OCI-LY7 (cell line): ENCODE results near the gene MBOAT2. TPM values are rescaled to one million over a fixed set of nuclear protein-coding genes. Genes with fewer than 3 reads are reported as not detected.

Source experiments
- BruUV-seq: library from RNA; stranded (reverse); fragments of 400-500 nt; replicated peaks from 2 replicates; lab custom pipeline; 2021; lab: Mats Ljungman, UMichigan
- CTCF ChIA-PET: fragments of 300-600 bp; sonication (Branson Sonifier 250); formaldehyde crosslinking; loops from one replicate; lab custom pipeline; 2022; ENCODE audit warnings: antibody characterized with exemption; ENCODE audit not compliant: unreplicated experiment; lab: Charles Lee
- POLR2A ChIA-PET: fragments of 300-600 bp; sonication (Branson Sonifier 250); formaldehyde crosslinking; loops from one replicate; lab custom pipeline; 2022; ENCODE audit warnings: antibody characterized with exemption; lab: Charles Lee
- DNase-seq: peaks from one replicate; pipeline ENCODE4 v3.0.0-alpha.2; 2015; ENCODE audit warnings: low spot score
- H2AFZ ChIP-seq: fragments of 200-600 bp; sonication (generic), shearing (Covaris generic); 2 replicates; pipeline ENCODE4 v1.6.1; 2014; ENCODE audit warnings: mild to moderate bottlenecking, antibody characterized with exemption, low read length, moderate library complexity
- H3K27ac ChIP-seq: fragments of 200-600 bp; sonication (generic); 2 replicates; pipeline ENCODE4 v1.5.1; 2014; ENCODE audit warnings: mixed run types, low read depth, mild to moderate bottlenecking, moderate library complexity, low read length, inconsistent platforms; ENCODE audit not compliant: poor library complexity, severe bottlenecking
- H3K36me3 ChIP-seq: fragments of 200-600 bp; sonication (generic); 2 replicates; pipeline ENCODE4 v1.6.1; 2014; ENCODE audit warnings: mild to moderate bottlenecking, antibody characterized with exemption, low read length, moderate library complexity, mixed read lengths; ENCODE audit not compliant: insufficient read depth
- H3K4me1 ChIP-seq: fragments of 200-600 bp; sonication (generic); 2 replicates; pipeline ENCODE4 v1.5.1; 2014; ENCODE audit warnings: mild to moderate bottlenecking, low read length; ENCODE audit not compliant: insufficient read depth, poor library complexity, severe bottlenecking
- H3K4me2 ChIP-seq: fragments of 200-600 bp; sonication (generic); 2 replicates; pipeline ENCODE4 v1.6.1; 2014; ENCODE audit warnings: mild to moderate bottlenecking, low read length
- H3K4me3 ChIP-seq: fragments of 200-600 bp; sonication (generic); 2 replicates; pipeline ENCODE4 v1.5.1; 2014; ENCODE audit warnings: mild to moderate bottlenecking, low read depth, low read length; ENCODE audit not compliant: poor library complexity, severe bottlenecking
- H3K79me2 ChIP-seq: fragments of 200-600 bp; sonication (generic); 2 replicates; pipeline ENCODE4 v1.6.1; 2016; ENCODE audit warnings: low read depth, mild to moderate bottlenecking, low read length, moderate library complexity, mixed read lengths; ENCODE audit not compliant: insufficient read depth
- H3K9me2 ChIP-seq: fragments of 200-600 bp; sonication (generic); 2 replicates; pipeline ENCODE4 v1.6.1; 2016; ENCODE audit warnings: mild to moderate bottlenecking, low read length, mixed read lengths; ENCODE audit not compliant: insufficient read depth
- H3K9me3 ChIP-seq: fragments of 200-600 bp; sonication (generic); 2 replicates; pipeline ENCODE4 v1.6.1; 2014; ENCODE audit warnings: mild to moderate bottlenecking, mixed run types, low read length, mixed read lengths
- H4K20me1 ChIP-seq: fragments of 200-600 bp; sonication (generic); 2 replicates; pipeline ENCODE4 v1.6.1; 2014; ENCODE audit warnings: mild to moderate bottlenecking, antibody characterized with exemption, low read length, moderate library complexity, mixed read lengths; ENCODE audit not compliant: insufficient read depth
- EZH2phosphoT487 ChIP-seq: fragments of 200-600 bp; sonication (generic); IDR thresholded peaks from 2 replicates; pipeline ENCODE4 v1.6.1; 2018; ENCODE audit warnings: low read depth, borderline replicate concordance, mild to moderate bottlenecking, mixed run types, antibody characterized with exemption, low read length, moderate library complexity, mixed read lengths
- intact Hi-C: fragments of 100-400 bp; cut with micrococcal nuclease; formaldehyde crosslinking; loops from one replicate; pipeline ENCODE4 v1.10.0; 2022; ENCODE audit not compliant: unreplicated experiment
- total RNA-seq, 2 experiments: library from RNA; depleted of rRNA in 1 of 2; stranded (reverse); fragments of >200 nt in 1 of 2; shearing (Covaris generic) in 1 of 2; gene quantifications; 2 replicates each; pipeline ENCODE4 v1.2.3, GENCODE V29; 2014 to 2022
- TF ChIP-seq, protein P1 (sequence below): fragments of 200-600 bp; sonication (generic); conservative IDR thresholded peaks from 2 replicates; pipeline ENCODE4 v1.5.1; 2014; ENCODE audit warnings: mild to moderate bottlenecking, antibody characterized with exemption, low read length, moderate library complexity, mixed read lengths

Gene MBOAT2
- total RNA-seq, 2 experiments from 2014 or later, result 0.28 to 0.93 TPM

DNA sequence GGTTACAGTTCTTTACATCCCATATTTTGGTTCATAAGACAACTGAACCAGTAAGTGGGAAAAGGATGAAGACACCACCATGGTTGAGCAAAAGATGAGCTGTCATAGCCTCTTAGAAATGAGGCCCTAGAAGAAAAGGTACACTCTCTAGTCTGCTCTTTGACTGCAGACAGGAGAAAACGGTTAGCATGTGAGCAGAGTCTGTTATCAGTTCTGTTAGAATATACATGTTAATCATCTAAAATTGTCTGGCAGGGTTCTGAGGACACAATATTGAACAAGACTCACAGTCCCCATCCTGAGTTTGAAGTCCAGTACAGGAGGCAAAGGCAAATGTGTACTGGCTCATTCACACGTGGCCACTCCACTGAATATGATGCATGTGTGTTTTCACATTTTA is 78.1 kb downstream of the MBOAT2 start:
- Histone ChIP-seq H4K20me1 (no peaks in the 10 kb centered on the region), H3K9me2 (no peaks in the 10 kb centered on the region), H3K4me2 (no peak overlapping the region), H3K36me3 (no peaks in the 10 kb centered on the region), H3K4me1 (no peaks in the 10 kb centered on the region), H3K4me3 (no peak overlapping the region), H3K27ac (no peak overlapping the region), H2AFZ (no peak overlapping the region), H3K9me3 (no peaks in the 10 kb centered on the region), H3K79me2 (no peaks in the 10 kb centered on the region)
- intact Hi-C loops, result no loop called here
- ChIA-PET CTCF (no interaction called here), POLR2A (no interaction called here)
- DNase-seq, result no peak
- no TSS peak for BruUV-seq
- no peak for TF ChIP-seq EZH2phosphoT487
- TF ChIP-seq, protein P1, sequence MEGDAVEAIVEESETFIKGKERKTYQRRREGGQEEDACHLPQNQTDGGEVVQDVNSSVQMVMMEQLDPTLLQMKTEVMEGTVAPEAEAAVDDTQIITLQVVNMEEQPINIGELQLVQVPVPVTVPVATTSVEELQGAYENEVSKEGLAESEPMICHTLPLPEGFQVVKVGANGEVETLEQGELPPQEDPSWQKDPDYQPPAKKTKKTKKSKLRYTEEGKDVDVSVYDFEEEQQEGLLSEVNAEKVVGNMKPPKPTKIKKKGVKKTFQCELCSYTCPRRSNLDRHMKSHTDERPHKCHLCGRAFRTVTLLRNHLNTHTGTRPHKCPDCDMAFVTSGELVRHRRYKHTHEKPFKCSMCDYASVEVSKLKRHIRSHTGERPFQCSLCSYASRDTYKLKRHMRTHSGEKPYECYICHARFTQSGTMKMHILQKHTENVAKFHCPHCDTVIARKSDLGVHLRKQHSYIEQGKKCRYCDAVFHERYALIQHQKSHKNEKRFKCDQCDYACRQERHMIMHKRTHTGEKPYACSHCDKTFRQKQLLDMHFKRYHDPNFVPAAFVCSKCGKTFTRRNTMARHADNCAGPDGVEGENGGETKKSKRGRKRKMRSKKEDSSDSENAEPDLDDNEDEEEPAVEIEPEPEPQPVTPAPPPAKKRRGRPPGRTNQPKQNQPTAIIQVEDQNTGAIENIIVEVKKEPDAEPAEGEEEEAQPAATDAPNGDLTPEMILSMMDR, result no peak

DNA sequence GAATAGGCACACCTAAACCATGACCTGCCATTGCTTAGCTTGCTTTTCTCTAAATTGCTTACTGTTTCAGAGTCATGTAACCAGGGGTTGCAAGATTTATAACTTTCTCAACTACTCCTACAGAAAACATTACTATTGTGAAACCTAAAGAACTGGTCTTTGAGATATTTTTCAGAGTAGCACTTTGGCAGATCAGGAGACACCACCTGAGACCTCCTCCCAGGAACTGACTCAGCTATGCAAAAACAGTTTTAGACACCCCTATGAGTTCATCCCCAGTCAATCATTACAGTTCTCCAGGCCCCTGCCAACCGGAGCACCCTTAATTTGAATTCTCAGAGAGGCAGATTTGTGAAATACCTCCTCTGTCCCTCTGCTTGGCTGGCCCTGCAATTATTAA is 80.3 kb downstream of the MBOAT2 start:
- ChIA-PET CTCF (no interaction called here), POLR2A (no interaction called here)
- H3K9me2 ChIP-seq, result no peaks in the 10 kb centered on the region
- no peak overlapping the region for H3K27ac ChIP-seq
- H2AFZ ChIP-seq, result no peak overlapping the region
- H3K4me2 ChIP-seq, result no peak overlapping the region
- BruUV-seq, result no TSS peak
- no peak overlapping the region for H3K4me3 ChIP-seq
- no peaks in the 10 kb centered on the region for H3K36me3 ChIP-seq
- no peak for DNase-seq
- H3K79me2 ChIP-seq, result no peaks in the 10 kb centered on the region
- no peak for TF ChIP-seq EZH2phosphoT487
- TF ChIP-seq, protein P1, result no peak
- H3K4me1 ChIP-seq, result no peaks in the 10 kb centered on the region
- no peaks in the 10 kb centered on the region for H3K9me3 ChIP-seq
- H4K20me1 ChIP-seq, result no peaks in the 10 kb centered on the region
- intact Hi-C loops, result no loop called here

DNA sequence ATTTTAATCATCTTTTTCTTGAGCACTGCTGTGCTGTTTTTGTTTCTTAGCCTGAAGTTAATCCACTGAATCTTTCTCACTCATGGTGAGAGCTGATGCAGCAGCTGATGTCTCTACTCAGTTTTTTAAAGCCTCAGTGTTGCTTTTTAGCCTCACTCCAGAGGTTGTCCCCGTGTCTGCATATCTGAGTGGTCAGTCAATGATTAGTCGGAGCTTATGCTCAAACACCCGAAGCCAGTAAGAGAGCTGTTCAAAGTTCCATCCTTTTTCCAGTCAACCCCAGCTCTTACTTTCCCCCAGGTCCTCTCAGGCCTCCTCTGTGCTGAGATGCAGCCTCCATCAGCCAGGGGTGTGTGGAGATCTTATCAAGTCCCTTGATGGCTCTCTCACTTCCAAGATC is 81.1 kb downstream of the MBOAT2 start:
- H4K20me1 ChIP-seq, result no peaks in the 10 kb centered on the region
- no peaks in the 10 kb centered on the region for H3K9me2 ChIP-seq
- no peak for TF ChIP-seq EZH2phosphoT487
- TF ChIP-seq, protein P1, result no peak
- intact Hi-C loops, result no loop called here
- H3K4me1 ChIP-seq, result no peaks in the 10 kb centered on the region
- BruUV-seq, result no TSS peak
- no peak overlapping the region for H3K4me3 ChIP-seq
- H3K4me2 ChIP-seq, result no peak overlapping the region
- no peak overlapping the region for H2AFZ ChIP-seq
- ChIA-PET CTCF (no interaction called here), POLR2A (interaction anchor here (0.6 kb wide), 1 partner anchor 1678 kb away, joined by 3 read pairs; no protein-coding TSS in a partner anchor)
- H3K36me3 ChIP-seq, result no peaks in the 10 kb centered on the region
- no peaks in the 10 kb centered on the region for H3K79me2 ChIP-seq
- H3K27ac ChIP-seq, result no peak overlapping the region
- DNase-seq, result no peak
- H3K9me3 ChIP-seq, result no peaks in the 10 kb centered on the region
